Neural cell (in vitro differentiated cells): ENCODE measurements around the gene C10orf105. TPM values are rescaled to one million over a fixed set of nuclear protein-coding genes. Genes with fewer than 3 reads are reported as not detected.

ENCODE experiments used
- H2AFZ ChIP-seq: fragments of 200-600, 300-800 bp; sonication (generic), shearing (Covaris generic); 2 replicates; pipeline ENCODE4 v1.6.0; 2014; ENCODE audit warnings: low read depth, mild to moderate bottlenecking, antibody characterized with exemption, low read length, moderate library complexity
- H3F3A ChIP-seq: fragments of 200-600 bp; shearing (Covaris generic); 2 replicates; pipeline ENCODE4 v1.6.1; 2016; ENCODE audit warnings: mild to moderate bottlenecking, moderate library complexity, mixed read lengths, antibody characterized with exemption, low read length; ENCODE audit not compliant: insufficient read depth, poor library complexity, severe bottlenecking
- H3K27ac ChIP-seq: fragments of 200-600, 300-800 bp; sonication (generic), shearing (Covaris generic); 2 replicates; pipeline ENCODE4 v1.5.1; 2014; ENCODE audit warnings: mild to moderate bottlenecking, low read length, moderate library complexity
- H3K27me3 ChIP-seq: fragments of 300-800, 200-600 bp; sonication (generic), shearing (Covaris generic); 2 replicates; pipeline ENCODE4 v1.6.0; 2014; ENCODE audit warnings: mild to moderate bottlenecking, low read depth, low read length, moderate library complexity; ENCODE audit not compliant: insufficient read depth
- H3K36me3 ChIP-seq: fragments of 300-800, 200-600 bp; sonication (generic), shearing (Covaris generic); 2 replicates; pipeline ENCODE4 v1.5.1; 2014; ENCODE audit warnings: mild to moderate bottlenecking, antibody characterized with exemption, low read length, moderate library complexity; ENCODE audit not compliant: insufficient read depth
- H3K4me2 ChIP-seq: fragments of 300-800, 200-600 bp; sonication (generic), shearing (Covaris generic); 2 replicates; pipeline ENCODE4 v1.6.0; 2014; ENCODE audit warnings: mild to moderate bottlenecking, low read length
- H3K4me3 ChIP-seq: fragments of 300-800, 200-600 bp; sonication (generic), shearing (Covaris generic); 2 replicates; pipeline ENCODE4 v1.5.1; 2014; ENCODE audit warnings: mild to moderate bottlenecking, low read length, moderate library complexity
- H3K79me2 ChIP-seq: fragments of 200-600 bp; shearing (Covaris generic); replicated peaks from 2 replicates; pipeline ENCODE4 v1.6.0; 2014; ENCODE audit warnings: mild to moderate bottlenecking, low read length, moderate library complexity; ENCODE audit not compliant: insufficient read depth
- H3K9ac ChIP-seq: fragments of 300-800, 200-600 bp; sonication (generic), shearing (Covaris generic); 2 replicates; pipeline ENCODE4 v1.6.1; 2016; ENCODE audit warnings: mild to moderate bottlenecking, low read length, mixed read lengths
- H3K9me2 ChIP-seq: fragments of 200-600 bp; shearing (Covaris generic); 2 replicates; pipeline ENCODE4 v1.6.1; 2016; ENCODE audit warnings: mild to moderate bottlenecking, low read length, mixed read lengths; ENCODE audit not compliant: insufficient read depth
- H3K9me3 ChIP-seq: fragments of 200-600, 300-800 bp; sonication (generic), shearing (Covaris generic); 2 replicates; pipeline ENCODE4 v1.6.1; 2016; ENCODE audit warnings: mild to moderate bottlenecking, mixed run types, low read length, moderate library complexity, mixed read lengths
- H4K20me1 ChIP-seq: fragments of 200-600 bp; shearing (Covaris generic); 2 replicates; pipeline ENCODE4 v1.6.1; 2016; ENCODE audit warnings: mild to moderate bottlenecking, mixed run types; ENCODE audit not compliant: insufficient read depth
- EP300 ChIP-seq: fragments of 450-650 bp; conservative IDR thresholded peaks from 2 replicates; pipeline ENCODE4 v1.6.1; 2014; ENCODE audit warnings: antibody characterized with exemption, mild to moderate bottlenecking, moderate library complexity; ENCODE audit not compliant: poor library complexity, severe bottlenecking
- EZH2 ChIP-seq: fragments of 200-600, 300-800 bp; shearing (Covaris generic), sonication (generic); IDR thresholded peaks from 2 replicates; pipeline ENCODE4 v1.6.1; 2014; ENCODE audit warnings: antibody characterized with exemption, low read length, borderline replicate concordance, mild to moderate bottlenecking; ENCODE audit not compliant: insufficient read depth, poor library complexity, severe bottlenecking
- MXI1 ChIP-seq: fragments of 450-650 bp; conservative IDR thresholded peaks from 2 replicates; pipeline ENCODE4 v1.6.1; 2014; ENCODE audit warnings: antibody characterized with exemption, mild to moderate bottlenecking; ENCODE audit not compliant: poor library complexity, severe bottlenecking
- POLR2AphosphoS5 ChIP-seq: IDR thresholded peaks from 2 replicates; pipeline ENCODE4 v1.6.1; 2012
- RAD21 ChIP-seq: fragments of 450-650 bp; conservative IDR thresholded peaks from 2 replicates; pipeline ENCODE4 v1.6.1; 2014; ENCODE audit warnings: antibody characterized with exemption, mild to moderate bottlenecking, moderate library complexity
- SMC3 ChIP-seq: fragments of 450-650 bp; conservative IDR thresholded peaks from 2 replicates; pipeline ENCODE4 v1.6.1; 2014; ENCODE audit warnings: antibody characterized with exemption, mild to moderate bottlenecking, moderate library complexity; ENCODE audit not compliant: poor library complexity
- TAF1 ChIP-seq: IDR thresholded peaks from 2 replicates; pipeline ENCODE4 v1.6.1; 2012; ENCODE audit warnings: low read depth
- polyA plus RNA-seq: library from polyadenylated mRNA; depleted of rRNA; stranded (reverse); fragments of >200 nt; gene quantifications from 2 replicates; pipeline ENCODE4 v1.2.3, GENCODE V29; 2014
- TF ChIP-seq, protein P1 (sequence below): fragments of 450-650 bp; IDR thresholded peaks from 2 replicates; pipeline ENCODE4 v1.5.1; 2014; ENCODE audit warnings: antibody characterized with exemption, mild to moderate bottlenecking, moderate library complexity; ENCODE audit not compliant: poor library complexity, severe bottlenecking
- TF ChIP-seq, protein P2 (sequence below): IDR thresholded peaks from 2 replicates; pipeline ENCODE4 v1.6.1; 2012; ENCODE audit warnings: borderline replicate concordance

Gene C10orf105
- polyA plus RNA-seq, 1 donor from 2014 or later, result 0.11 TPM

DNA sequence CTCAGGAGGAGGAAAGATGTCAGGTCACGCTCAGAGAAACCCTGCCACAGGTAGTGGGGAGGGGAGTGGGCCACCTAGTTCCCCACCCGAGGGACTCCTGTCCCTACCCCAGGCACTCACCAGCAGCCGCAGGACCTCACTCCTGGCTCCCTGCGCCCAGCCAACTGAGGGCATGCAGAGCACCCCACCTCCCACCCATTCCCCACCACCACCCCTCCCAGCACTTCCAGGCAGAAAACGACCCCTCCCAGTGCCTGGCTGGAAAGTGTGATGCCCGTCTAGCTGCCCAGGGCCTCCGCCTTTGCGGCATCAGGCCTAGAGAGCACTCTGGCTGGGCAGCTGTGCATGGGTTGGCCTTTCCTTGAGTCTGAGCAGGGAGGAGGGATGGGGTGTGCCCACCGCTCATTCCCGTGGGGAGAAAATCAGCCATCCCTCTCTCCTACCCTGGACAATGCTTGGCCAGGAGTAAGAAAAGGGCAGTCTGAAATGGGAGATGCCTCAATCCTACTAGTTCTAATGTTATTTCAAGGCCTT lies 1.3 kb downstream of the C10orf105 start:
- Histone ChIP-seq H3K79me2 (no peaks in the 10 kb centered on the region), H3K4me3 (no peak overlapping the region), H3K9ac (no peak overlapping the region), H3K9me2 (no peaks in the 10 kb centered on the region), H3K27me3 (no peaks in the 10 kb centered on the region), H3K27ac (no peak overlapping the region), H2AFZ (no peak overlapping the region), H3K4me2 (no peak overlapping the region), H3K9me3 (no peaks in the 10 kb centered on the region), H4K20me1 (no peaks in the 10 kb centered on the region), H3F3A (no peaks in the 10 kb centered on the region), H3K36me3 (no peaks in the 10 kb centered on the region)
- TF ChIP-seq EZH2 (no peak), EP300 (no peak), POLR2AphosphoS5 (no peak), SMC3 (no peak), RAD21 (no peak)
- TF ChIP-seq, protein P1, sequence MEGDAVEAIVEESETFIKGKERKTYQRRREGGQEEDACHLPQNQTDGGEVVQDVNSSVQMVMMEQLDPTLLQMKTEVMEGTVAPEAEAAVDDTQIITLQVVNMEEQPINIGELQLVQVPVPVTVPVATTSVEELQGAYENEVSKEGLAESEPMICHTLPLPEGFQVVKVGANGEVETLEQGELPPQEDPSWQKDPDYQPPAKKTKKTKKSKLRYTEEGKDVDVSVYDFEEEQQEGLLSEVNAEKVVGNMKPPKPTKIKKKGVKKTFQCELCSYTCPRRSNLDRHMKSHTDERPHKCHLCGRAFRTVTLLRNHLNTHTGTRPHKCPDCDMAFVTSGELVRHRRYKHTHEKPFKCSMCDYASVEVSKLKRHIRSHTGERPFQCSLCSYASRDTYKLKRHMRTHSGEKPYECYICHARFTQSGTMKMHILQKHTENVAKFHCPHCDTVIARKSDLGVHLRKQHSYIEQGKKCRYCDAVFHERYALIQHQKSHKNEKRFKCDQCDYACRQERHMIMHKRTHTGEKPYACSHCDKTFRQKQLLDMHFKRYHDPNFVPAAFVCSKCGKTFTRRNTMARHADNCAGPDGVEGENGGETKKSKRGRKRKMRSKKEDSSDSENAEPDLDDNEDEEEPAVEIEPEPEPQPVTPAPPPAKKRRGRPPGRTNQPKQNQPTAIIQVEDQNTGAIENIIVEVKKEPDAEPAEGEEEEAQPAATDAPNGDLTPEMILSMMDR, result no peak

DNA sequence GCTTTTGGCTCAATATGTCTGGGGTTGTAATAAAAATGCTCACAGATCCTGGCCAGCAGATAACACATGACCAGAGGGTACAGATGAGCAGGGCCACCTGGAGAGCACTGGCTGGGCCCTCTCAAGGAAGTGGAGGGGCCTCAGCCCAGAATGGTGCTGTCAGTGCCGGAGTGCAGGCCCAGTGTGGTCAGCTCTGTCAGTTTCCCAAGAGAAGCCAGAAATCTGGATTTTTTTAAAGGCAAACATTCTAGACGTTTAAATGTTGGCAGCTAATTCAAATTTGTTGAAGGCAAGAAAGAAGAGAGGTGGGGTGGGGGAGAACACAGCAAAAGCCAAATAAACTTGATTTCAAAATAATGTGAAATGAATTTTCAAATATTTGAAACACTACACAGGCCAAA lies 2.0 kb downstream of the C10orf105 start:
- no peaks in the 10 kb centered on the region for H3K79me2 ChIP-seq
- H3K9me2 ChIP-seq, result no peaks in the 10 kb centered on the region
- H3K4me3 ChIP-seq, result no peak overlapping the region
- no peaks in the 10 kb centered on the region for H3K36me3 ChIP-seq
- no peak overlapping the region for H3K9ac ChIP-seq
- no peaks in the 10 kb centered on the region for H3F3A ChIP-seq
- no peaks in the 10 kb centered on the region for H3K27me3 ChIP-seq
- TF ChIP-seq, protein P2, sequence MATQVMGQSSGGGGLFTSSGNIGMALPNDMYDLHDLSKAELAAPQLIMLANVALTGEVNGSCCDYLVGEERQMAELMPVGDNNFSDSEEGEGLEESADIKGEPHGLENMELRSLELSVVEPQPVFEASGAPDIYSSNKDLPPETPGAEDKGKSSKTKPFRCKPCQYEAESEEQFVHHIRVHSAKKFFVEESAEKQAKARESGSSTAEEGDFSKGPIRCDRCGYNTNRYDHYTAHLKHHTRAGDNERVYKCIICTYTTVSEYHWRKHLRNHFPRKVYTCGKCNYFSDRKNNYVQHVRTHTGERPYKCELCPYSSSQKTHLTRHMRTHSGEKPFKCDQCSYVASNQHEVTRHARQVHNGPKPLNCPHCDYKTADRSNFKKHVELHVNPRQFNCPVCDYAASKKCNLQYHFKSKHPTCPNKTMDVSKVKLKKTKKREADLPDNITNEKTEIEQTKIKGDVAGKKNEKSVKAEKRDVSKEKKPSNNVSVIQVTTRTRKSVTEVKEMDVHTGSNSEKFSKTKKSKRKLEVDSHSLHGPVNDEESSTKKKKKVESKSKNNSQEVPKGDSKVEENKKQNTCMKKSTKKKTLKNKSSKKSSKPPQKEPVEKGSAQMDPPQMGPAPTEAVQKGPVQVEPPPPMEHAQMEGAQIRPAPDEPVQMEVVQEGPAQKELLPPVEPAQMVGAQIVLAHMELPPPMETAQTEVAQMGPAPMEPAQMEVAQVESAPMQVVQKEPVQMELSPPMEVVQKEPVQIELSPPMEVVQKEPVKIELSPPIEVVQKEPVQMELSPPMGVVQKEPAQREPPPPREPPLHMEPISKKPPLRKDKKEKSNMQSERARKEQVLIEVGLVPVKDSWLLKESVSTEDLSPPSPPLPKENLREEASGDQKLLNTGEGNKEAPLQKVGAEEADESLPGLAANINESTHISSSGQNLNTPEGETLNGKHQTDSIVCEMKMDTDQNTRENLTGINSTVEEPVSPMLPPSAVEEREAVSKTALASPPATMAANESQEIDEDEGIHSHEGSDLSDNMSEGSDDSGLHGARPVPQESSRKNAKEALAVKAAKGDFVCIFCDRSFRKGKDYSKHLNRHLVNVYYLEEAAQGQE, result no peak
- no peak for TF ChIP-seq SMC3
- TF ChIP-seq MXI1, result no peak
- TF ChIP-seq, protein P1, result no peak
- no peak for TF ChIP-seq TAF1
- TF ChIP-seq RAD21, result no peak
- TF ChIP-seq POLR2AphosphoS5, result no peak
- H3K9me3 ChIP-seq, result no peaks in the 10 kb centered on the region
- H3K27ac ChIP-seq, result no peak overlapping the region
- no peaks in the 10 kb centered on the region for H4K20me1 ChIP-seq
- no peak overlapping the region for H2AFZ ChIP-seq
- no peak overlapping the region for H3K4me2 ChIP-seq
